ENCODE measurements around the gene BMPR1A. TPM values are rescaled to one million over a fixed set of nuclear protein-coding genes. Genes with fewer than 3 reads are reported as not detected.

The BMPR1A gene
- total and polyA plus RNA-seq, 4 donors = 2.2 to 16.0 (median 8.9) TPM

- peaks cover 0 to 3% (median 0%) of the 10 kb centered on the region in 4 donors for H3K27me3 ChIP-seq (ENCODE audit: control insufficient read depth in 4 of 4, insufficient read depth in 4 of 4, low read length in 3 of 4)
- no peaks in the 10 kb centered on the region for H3K9me3 ChIP-seq (ENCODE audit: control insufficient read depth in 4 of 4, low read length in 3 of 4)
- H3K4me3 ChIP-seq (ENCODE audit: low read depth in 1 of 3, low read length in 3 of 3) = no peak overlapping the region
- DNase-seq (ENCODE audit: low spot score) = no peak
- TF ChIP-seq TAF1 (conservative IDR thresholded peaks at IDR 0.05) = no peak
- no peak for TF ChIP-seq YY1 (IDR thresholded peaks at IDR 0.05)
- no peak for TF ChIP-seq FOXA1 (IDR thresholded peaks at IDR 0.05)
- no peak for TF ChIP-seq GABPA (IDR thresholded peaks at IDR 0.05 in 1 of 2, conservative IDR thresholded peaks at IDR 0.05 in 1 of 2)
- TF ChIP-seq HNF4A (conservative IDR thresholded peaks at IDR 0.05) = no peak
- no peak for TF ChIP-seq FOXA2 (IDR thresholded peaks at IDR 0.05)
- no peak for TF ChIP-seq SP1 (IDR thresholded peaks at IDR 0.05)
- no peak for TF ChIP-seq HNF4G (IDR thresholded peaks at IDR 0.05)
- TF ChIP-seq RXRA (IDR thresholded peaks at IDR 0.05) = no peak
- TF ChIP-seq REST (IDR thresholded peaks at IDR 0.05) = no peak
- no peak for TF ChIP-seq MAX (IDR thresholded peaks at IDR 0.05)
- TF ChIP-seq EGR1 (IDR thresholded peaks at IDR 0.05; ENCODE audit: low read depth in 2 of 2) = no peak
- TF ChIP-seq, protein P1, sequence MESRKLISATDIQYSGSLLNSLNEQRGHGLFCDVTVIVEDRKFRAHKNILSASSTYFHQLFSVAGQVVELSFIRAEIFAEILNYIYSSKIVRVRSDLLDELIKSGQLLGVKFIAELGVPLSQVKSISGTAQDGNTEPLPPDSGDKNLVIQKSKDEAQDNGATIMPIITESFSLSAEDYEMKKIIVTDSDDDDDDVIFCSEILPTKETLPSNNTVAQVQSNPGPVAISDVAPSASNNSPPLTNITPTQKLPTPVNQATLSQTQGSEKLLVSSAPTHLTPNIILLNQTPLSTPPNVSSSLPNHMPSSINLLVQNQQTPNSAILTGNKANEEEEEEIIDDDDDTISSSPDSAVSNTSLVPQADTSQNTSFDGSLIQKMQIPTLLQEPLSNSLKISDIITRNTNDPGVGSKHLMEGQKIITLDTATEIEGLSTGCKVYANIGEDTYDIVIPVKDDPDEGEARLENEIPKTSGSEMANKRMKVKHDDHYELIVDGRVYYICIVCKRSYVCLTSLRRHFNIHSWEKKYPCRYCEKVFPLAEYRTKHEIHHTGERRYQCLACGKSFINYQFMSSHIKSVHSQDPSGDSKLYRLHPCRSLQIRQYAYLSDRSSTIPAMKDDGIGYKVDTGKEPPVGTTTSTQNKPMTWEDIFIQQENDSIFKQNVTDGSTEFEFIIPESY (IDR thresholded peaks at IDR 0.05) = no peak
- no peak for TF ChIP-seq NR2F2 (IDR thresholded peaks at IDR 0.05)
- no peak for TF ChIP-seq JUND (IDR thresholded peaks at IDR 0.05)
- TF ChIP-seq, protein P2, sequence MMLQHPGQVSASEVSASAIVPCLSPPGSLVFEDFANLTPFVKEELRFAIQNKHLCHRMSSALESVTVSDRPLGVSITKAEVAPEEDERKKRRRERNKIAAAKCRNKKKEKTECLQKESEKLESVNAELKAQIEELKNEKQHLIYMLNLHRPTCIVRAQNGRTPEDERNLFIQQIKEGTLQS (IDR thresholded peaks at IDR 0.05) = no peak
- TF ChIP-seq, protein P3, sequence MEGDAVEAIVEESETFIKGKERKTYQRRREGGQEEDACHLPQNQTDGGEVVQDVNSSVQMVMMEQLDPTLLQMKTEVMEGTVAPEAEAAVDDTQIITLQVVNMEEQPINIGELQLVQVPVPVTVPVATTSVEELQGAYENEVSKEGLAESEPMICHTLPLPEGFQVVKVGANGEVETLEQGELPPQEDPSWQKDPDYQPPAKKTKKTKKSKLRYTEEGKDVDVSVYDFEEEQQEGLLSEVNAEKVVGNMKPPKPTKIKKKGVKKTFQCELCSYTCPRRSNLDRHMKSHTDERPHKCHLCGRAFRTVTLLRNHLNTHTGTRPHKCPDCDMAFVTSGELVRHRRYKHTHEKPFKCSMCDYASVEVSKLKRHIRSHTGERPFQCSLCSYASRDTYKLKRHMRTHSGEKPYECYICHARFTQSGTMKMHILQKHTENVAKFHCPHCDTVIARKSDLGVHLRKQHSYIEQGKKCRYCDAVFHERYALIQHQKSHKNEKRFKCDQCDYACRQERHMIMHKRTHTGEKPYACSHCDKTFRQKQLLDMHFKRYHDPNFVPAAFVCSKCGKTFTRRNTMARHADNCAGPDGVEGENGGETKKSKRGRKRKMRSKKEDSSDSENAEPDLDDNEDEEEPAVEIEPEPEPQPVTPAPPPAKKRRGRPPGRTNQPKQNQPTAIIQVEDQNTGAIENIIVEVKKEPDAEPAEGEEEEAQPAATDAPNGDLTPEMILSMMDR (IDR thresholded peaks at IDR 0.05; ENCODE audit: low read depth, low read length, missing input control) = no peak
- no peak for TF ChIP-seq RAD21 (IDR thresholded peaks at IDR 0.05)
- H3K9ac ChIP-seq (ENCODE audit: low read depth in 1 of 2, low read length in 2 of 2) = no peak overlapping the region
- WGBS = 98% methylated on average over 17 of the region's 17 CpGs
- no peaks in the 10 kb centered on the region for H3K36me3 ChIP-seq (ENCODE audit: control insufficient read depth in 4 of 4, insufficient read depth in 3 of 4, low read depth in 1 of 4, low read length in 3 of 4)
- H3K27ac ChIP-seq (ENCODE audit: low read depth in 1 of 2, low read length in 2 of 2) = no peak overlapping the region
- peaks cover 0 to 8% (median 1%) of the 10 kb centered on the region in 4 donors for H3K4me1 ChIP-seq (ENCODE audit: control insufficient read depth in 4 of 4, insufficient read depth in 4 of 4, low read length in 3 of 4)
Observed at GRCh38 chr10:86751477-86751876, 4.9 kb upstream of the BMPR1A start.
